ENCODE data around the gene COL10A1. TPM values are rescaled to one million over a fixed set of nuclear protein-coding genes. Genes with fewer than 3 reads are reported as not detected.
"Not testable (repeated sequence)": the region's sequence is repeated elsewhere in the genome, so short reads cannot be mapped to it uniquely, and the experiment has no call there.

The COL10A1 gene
- total RNA-seq, 1 experiment from 2014 or later: not detected

DNA sequence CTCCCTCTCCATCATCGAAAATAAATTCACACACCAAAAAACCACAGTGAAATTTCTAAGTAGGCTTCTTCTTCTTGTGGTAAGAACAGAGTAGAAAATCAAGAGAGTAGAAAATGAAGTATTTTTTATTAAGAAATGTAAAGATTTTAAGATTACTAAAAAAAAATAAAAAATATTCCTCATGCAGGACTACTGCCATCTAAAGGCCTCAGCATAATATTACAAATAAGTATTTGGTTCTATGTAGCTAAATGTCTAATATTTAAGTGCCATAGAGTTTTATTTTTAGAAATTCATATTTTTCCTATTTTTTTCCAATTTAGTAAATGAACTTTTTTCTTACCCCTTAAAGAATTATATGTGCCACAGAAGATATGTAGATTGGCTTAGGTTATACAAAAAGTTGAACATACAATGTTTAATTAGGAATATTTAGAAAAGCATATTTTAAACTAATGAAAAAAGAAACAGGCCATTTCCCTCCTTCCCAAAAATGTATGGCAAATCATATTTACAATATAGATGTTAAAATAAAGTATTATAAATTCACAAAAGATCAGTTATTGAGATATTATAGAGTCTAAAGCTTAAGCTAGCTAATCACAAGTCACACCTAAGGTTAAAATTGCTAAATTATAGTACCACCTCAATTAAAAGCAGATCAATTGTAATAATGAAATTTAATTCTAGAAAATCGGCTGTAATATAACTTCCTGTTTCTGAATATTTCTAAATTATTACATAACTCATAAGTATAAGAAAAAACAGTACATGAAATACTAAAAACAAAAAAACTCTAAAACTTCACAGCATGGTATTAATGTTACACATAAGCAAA lies 28.7 kb downstream of the COL10A1 start:
- peak; percentile 66 for TF ChIP-seq CTCF (conservative IDR thresholded peaks at IDR 0.05)
- H2BK5ac ChIP-seq (ENCODE audit: insufficient read length, low read length): no peak overlapping the region
- no peak overlapping the region for H3K27ac ChIP-seq (ENCODE audit: insufficient read length, low read depth, low read length)
- 100% methylated on average over 1 of the region's 2 CpGs for WGBS (ENCODE audit: extremely low coverage, insufficient read length, low lambda C conversion rate)
- H3K14ac ChIP-seq (ENCODE audit: insufficient read depth, low read length): no peak overlapping the region
- no peak overlapping the region for H4K91ac ChIP-seq (ENCODE audit: insufficient read length, low read depth, low read length)
- no peaks in the 10 kb centered on the region for H3K9me3 ChIP-seq (ENCODE audit: control insufficient read depth, low read depth, low read length)
- DNase-seq: no peak
- no peak overlapping the region for H2BK12ac ChIP-seq (ENCODE audit: insufficient read length, low read depth, low read length)
- H3K23ac ChIP-seq (ENCODE audit: insufficient read length, low read depth, low read length): no peak overlapping the region
- H2AFZ ChIP-seq (ENCODE audit: low read length): no peak overlapping the region
- H3K56ac ChIP-seq (ENCODE audit: insufficient read length, low read depth, low read length): no peak overlapping the region
- no peak overlapping the region for H3K4me2 ChIP-seq (ENCODE audit: insufficient read depth, insufficient read length, low read length)
- no peaks in the 10 kb centered on the region for H3K27me3 ChIP-seq (ENCODE audit: insufficient read depth, low read length)
- no peak overlapping the region for H2BK20ac ChIP-seq (ENCODE audit: low read depth, low read length, poor library complexity, severe bottlenecking)
- no peaks in the 10 kb centered on the region; the same call in 1 of the 2 replicates for H3K4me1 ChIP-seq (ENCODE audit: insufficient read depth, low read length)
- H2BK15ac ChIP-seq (ENCODE audit: low read depth, low read length): no peak overlapping the region
- Mint-ChIP-seq H3K9me3 (peaks cover 20 to 25% of the 10 kb centered on the region in 2 experiments), H3K4me1 (peaks cover 36 to 38% of the 10 kb centered on the region in 2 experiments), H3K36me3 (ENCODE audit: insufficient read depth in 1 of 3, low read depth in 3 of 3) (peaks cover 16 to 33% (median 17%) of the 10 kb centered on the region in 3 experiments), H3K27ac (no peak overlapping the region), H3K4me3 (no peak overlapping the region), H3K27me3 (ENCODE audit: low read depth) (no peaks in the 10 kb centered on the region; the same call in 1 of the 2 replicates)
- H4K5ac ChIP-seq (ENCODE audit: insufficient read length, low read depth, low read length): no peak overlapping the region
- no peak overlapping the region for H3K4ac ChIP-seq (ENCODE audit: low read depth, low read length)
- H2BK120ac ChIP-seq (ENCODE audit: low read depth, low read length, poor library complexity, severe bottlenecking): no peak overlapping the region
- H2AK5ac ChIP-seq (ENCODE audit: insufficient read length, low read length): no peak overlapping the region
- H3K23me2 ChIP-seq (ENCODE audit: insufficient read length, low read depth, low read length, poor library complexity, severe bottlenecking): no peaks in the 10 kb centered on the region
- H3T11ph ChIP-seq (ENCODE audit: low read length): no peak overlapping the region
- H3K9ac ChIP-seq (ENCODE audit: extremely low read depth, insufficient read length, low read length): no peak overlapping the region
- H3K79me2 ChIP-seq (ENCODE audit: insufficient read depth, low read length): no peaks in the 10 kb centered on the region; the same call in 1 of the 2 replicates
- H4K8ac ChIP-seq (replicated peaks; ENCODE audit: insufficient read length, low read depth, low read length): no peak overlapping the region
- no peak overlapping the region for H3K18ac ChIP-seq (ENCODE audit: insufficient read length, low read depth, low read length)
- H4K20me1 ChIP-seq (ENCODE audit: control insufficient read depth, insufficient read depth, insufficient read length): no peaks in the 10 kb centered on the region
- H3K79me1 ChIP-seq (ENCODE audit: insufficient read depth, low read depth, low read length, poor library complexity, severe bottlenecking): no peaks in the 10 kb centered on the region

DNA sequence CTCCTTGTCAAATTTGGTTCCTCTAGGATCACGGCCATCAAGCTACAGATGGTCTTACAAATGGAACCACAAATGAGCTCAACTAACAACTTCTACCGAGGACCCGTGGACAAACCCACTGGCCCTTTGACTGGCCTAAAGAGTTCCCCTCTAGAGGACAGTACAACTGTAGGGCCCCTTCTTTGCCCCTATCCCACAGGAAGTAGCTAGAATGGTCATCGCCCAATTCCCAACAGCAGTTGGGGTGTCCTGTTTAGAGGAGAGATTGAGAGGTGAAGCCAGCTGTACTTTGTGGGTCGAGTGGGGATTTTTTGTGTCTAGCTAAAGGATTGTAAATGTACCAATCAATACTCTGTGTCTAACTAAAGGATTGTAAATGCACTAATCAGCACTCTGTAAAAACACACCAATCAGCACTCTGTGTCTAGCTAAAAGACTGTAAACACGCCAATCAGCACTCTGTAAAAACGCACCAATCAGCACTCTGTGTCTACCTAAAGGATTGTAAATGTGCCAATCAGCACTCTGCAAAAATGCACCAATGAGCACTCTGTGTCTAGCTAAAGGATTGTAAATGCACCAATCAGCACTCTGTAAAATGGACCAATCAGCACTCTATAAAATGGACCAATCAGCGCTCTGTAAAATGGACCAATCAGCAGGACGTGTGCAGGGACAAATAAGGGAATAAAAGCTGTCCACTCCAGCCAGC lies 29.7 kb downstream of the COL10A1 start:
- DNase-seq; H2BK12ac ChIP-seq (ENCODE audit: insufficient read length, low read depth, low read length); H3K4ac ChIP-seq (ENCODE audit: low read depth, low read length); H3K23ac ChIP-seq (ENCODE audit: insufficient read length, low read depth, low read length); H3K18ac ChIP-seq (ENCODE audit: insufficient read length, low read depth, low read length); H3K56ac ChIP-seq (ENCODE audit: insufficient read length, low read depth, low read length); H3K79me1 ChIP-seq (ENCODE audit: insufficient read depth, low read depth, low read length, poor library complexity, severe bottlenecking); H4K91ac ChIP-seq (ENCODE audit: insufficient read length, low read depth, low read length); H2BK15ac ChIP-seq (ENCODE audit: low read depth, low read length); H3K14ac ChIP-seq (ENCODE audit: insufficient read depth, low read length); H2BK20ac ChIP-seq (ENCODE audit: low read depth, low read length, poor library complexity, severe bottlenecking); H3T11ph ChIP-seq (ENCODE audit: low read length); H3K9ac ChIP-seq (ENCODE audit: extremely low read depth, insufficient read length, low read length); H2BK120ac ChIP-seq (ENCODE audit: low read depth, low read length, poor library complexity, severe bottlenecking); H4K8ac ChIP-seq (replicated peaks; ENCODE audit: insufficient read length, low read depth, low read length); H3K23me2 ChIP-seq (ENCODE audit: insufficient read length, low read depth, low read length, poor library complexity, severe bottlenecking); H2AK5ac ChIP-seq (ENCODE audit: insufficient read length, low read length); H3K4me3 Mint-ChIP-seq; H3K27ac ChIP-seq (ENCODE audit: insufficient read length, low read depth, low read length); H2AFZ ChIP-seq (ENCODE audit: low read length); H3K27ac Mint-ChIP-seq; H3K4me1 ChIP-seq (ENCODE audit: insufficient read depth, low read length); H3K79me2 ChIP-seq (ENCODE audit: insufficient read depth, low read length); H3K9me3 ChIP-seq (ENCODE audit: control insufficient read depth, low read depth, low read length); H3K27me3 Mint-ChIP-seq (ENCODE audit: low read depth); H2BK5ac ChIP-seq (ENCODE audit: insufficient read length, low read length); H4K5ac ChIP-seq (ENCODE audit: insufficient read length, low read depth, low read length); H4K20me1 ChIP-seq (ENCODE audit: control insufficient read depth, insufficient read depth, insufficient read length); H3K4me2 ChIP-seq (ENCODE audit: insufficient read depth, insufficient read length, low read length); H3K27me3 ChIP-seq (ENCODE audit: insufficient read depth, low read length): not testable (repeated sequence)
- Mint-ChIP-seq H3K36me3 (ENCODE audit: insufficient read depth in 1 of 3, low read depth in 3 of 3) (peaks cover 16 to 43% (median 19%) of the 10 kb centered on the region in 3 experiments), H3K4me1 (peaks cover 28% of the 10 kb centered on the region in 2 experiments), H3K9me3 (peaks cover 20 to 27% of the 10 kb centered on the region in 2 experiments)
- WGBS (ENCODE audit: extremely low coverage, insufficient read length, low lambda C conversion rate): no CpG with 5 or more reads among the region's 9 CpGs
